GM18520 (cell line): ENCODE data around the gene PHF21A.
"Not testable (repeated sequence)": the region's sequence is repeated elsewhere in the genome, so short reads cannot be mapped to it uniquely, and the experiment has no call there.

Source experiments
- ATAC-seq: cut with Tn5 transposase; IDR thresholded peaks from one replicate; pipeline ENCODE4 v1.9.1; 2021; ENCODE audit not compliant: unreplicated experiment

Gene PHF21A

GRCh38 chr11:46120346-46121300, 631 bp downstream of the PHF21A start:
- ATAC-seq = no peak

- ATAC-seq = no peak
Measured at GRCh38 chr11:46119352-46120216, 1.7 kb downstream of the PHF21A start.

GRCh38 chr11:46118702-46119351, 2.4 kb downstream of the PHF21A start:
- no peak for ATAC-seq

- ATAC-seq = no peak
Measured at GRCh38 chr11:46117842-46118241, 3.4 kb downstream of the PHF21A start.

GRCh38 chr11:46116712-46117037, 4.6 kb downstream of the PHF21A start:
- not testable (repeated sequence) for ATAC-seq

- no peak for ATAC-seq
Measured at GRCh38 chr11:46116007-46116711, 5.1 kb downstream of the PHF21A start.

- no peak for ATAC-seq
Measured at GRCh38 chr11:46114961-46115360, 6.3 kb downstream of the PHF21A start.

- no peak for ATAC-seq
Measured at GRCh38 chr11:46114378-46114777, 6.9 kb downstream of the PHF21A start.

- ATAC-seq = peak; percentile 71
Measured at GRCh38 chr11:46112961-46113607, 8.2 kb downstream of the PHF21A start.

- no peak for ATAC-seq
Measured at GRCh38 chr11:46108751-46109150, 12.5 kb downstream of the PHF21A start.

- no peak for ATAC-seq
Measured at GRCh38 chr11:46107780-46108179, 13.5 kb downstream of the PHF21A start.

GRCh38 chr11:46107408-46107718, 13.9 kb downstream of the PHF21A start:
- ATAC-seq = no peak

- no peak for ATAC-seq
Measured at GRCh38 chr11:46106530-46107407, 14.5 kb downstream of the PHF21A start.

GRCh38 chr11:46105926-46106325, 15.3 kb downstream of the PHF21A start:
- ATAC-seq = no peak

- no peak for ATAC-seq
Measured at GRCh38 chr11:46105134-46105628, 16.1 kb downstream of the PHF21A start.

- no peak for ATAC-seq
Measured at GRCh38 chr11:46102843-46103242, 18.4 kb downstream of the PHF21A start.

- ATAC-seq = peak; percentile 64
Measured at GRCh38 chr11:46100670-46101069, 20.6 kb downstream of the PHF21A start.

- no peak for ATAC-seq
Measured at GRCh38 chr11:46099963-46100316, 21.3 kb downstream of the PHF21A start.

GRCh38 chr11:46090375-46090774, 30.9 kb downstream of the PHF21A start:
- no peak for ATAC-seq
